IMR-90 (cell line): ENCODE data around the gene HDGFL3.

Source experiments
- CEBPB ChIP-seq: IDR thresholded peaks from 2 replicates; pipeline ENCODE4 v1.6.1; 2012; ENCODE audit warnings: low read depth, low read length, improper control_type of control experiment
- CTCF ChIP-seq: conservative IDR thresholded peaks from 2 replicates; pipeline ENCODE4 v1.5.1; 2012; ENCODE audit warnings: mild to moderate bottlenecking, low read depth, low read length, improper control_type of control experiment
- POLR2A ChIP-seq: IDR thresholded peaks from 2 replicates; pipeline ENCODE4 v1.6.1; 2012; ENCODE audit warnings: mild to moderate bottlenecking, low read depth, low read length
- RAD21 ChIP-seq: IDR thresholded peaks from 2 replicates; pipeline ENCODE4 v1.6.1; 2012; ENCODE audit warnings: low read length, improper control_type of control experiment

GRCh38 chr15:83090465-83090864, 117.2 kb downstream of the HDGFL3 start:
- no peak for TF ChIP-seq CTCF
- TF ChIP-seq POLR2A: no peak
- no peak for TF ChIP-seq CEBPB
- no peak for TF ChIP-seq RAD21
